CD4-positive, CD25-positive, alpha-beta regulatory T cell (primary cell): ENCODE data around the gene RHOD. TPM values are rescaled to one million over a fixed set of nuclear protein-coding genes. Genes with fewer than 3 reads are reported as not detected.

Experiments used
- ATAC-seq, 2 donors: fragments of 150-1000 bp; cut with Tn5 transposase; one replicate each; pipeline ENCODE4 v1.10.0; 2021; ENCODE audit warnings: low read depth in 2 of 2, moderate number of reproducible peaks in 2 of 2, moderate library complexity in 1 of 2
- DNase-seq, 3 donors: peaks; one replicate each; pipeline versions ENCODE4 v3.0.0 to v3.0.0-alpha.2; 2012 to 2022; ENCODE audit warnings: mixed read lengths in 1 of 3
- H3K27ac ChIP-seq: one replicate; pipeline ENCODE4 v1.7.0; 2013; ENCODE audit warnings: mild to moderate bottlenecking, low read length; ENCODE audit not compliant: insufficient read depth, poor library complexity, severe bottlenecking
- H3K27me3 ChIP-seq: one replicate; pipeline ENCODE4 v1.7.0; 2013; ENCODE audit warnings: low read length; ENCODE audit not compliant: control insufficient read depth, insufficient read depth
- H3K36me3 ChIP-seq: one replicate; pipeline ENCODE4 v1.7.0; 2013; ENCODE audit warnings: mild to moderate bottlenecking, low read length, moderate library complexity; ENCODE audit not compliant: control insufficient read depth, insufficient read depth
- H3K4me1 ChIP-seq: 2 replicates; pipeline ENCODE4 v1.7.0; 2013; ENCODE audit warnings: mild to moderate bottlenecking, low read length; ENCODE audit not compliant: insufficient read depth, control insufficient read depth, poor library complexity, severe bottlenecking
- H3K4me3 ChIP-seq: one replicate; pipeline ENCODE4 v1.7.0; 2013; ENCODE audit warnings: low read depth, mild to moderate bottlenecking, low read length, moderate library complexity
- H3K9me3 ChIP-seq, 2 experiments: 1 replicate in 1 of 2; 2 replicates in 1 of 2; pipeline ENCODE4 v1.7.0; 2013; ENCODE audit warnings: low read length in 2 of 2, mild to moderate bottlenecking in 1 of 2, moderate library complexity in 1 of 2; ENCODE audit not compliant: control insufficient read depth in 2 of 2
- H3K27ac Mint-ChIP-seq, 3 donors: one replicate each; pipeline ENCODE4 v1.8.0; 2020 to 2022; ENCODE audit warnings: mild to moderate bottlenecking in 3 of 3, mixed read lengths in 3 of 3, moderate library complexity in 2 of 3
- H3K27me3 Mint-ChIP-seq: one replicate; pipeline ENCODE4 v1.8.0; 2022; ENCODE audit warnings: mild to moderate bottlenecking, mixed read lengths
- H3K36me3 Mint-ChIP-seq: one replicate; pipeline ENCODE4 v1.8.0; 2020; ENCODE audit warnings: mixed read lengths
- H3K4me1 Mint-ChIP-seq, 4 donors: one replicate each; pipeline ENCODE4 v1.8.0; 2020 to 2022; ENCODE audit warnings: mixed read lengths in 4 of 4, mild to moderate bottlenecking in 1 of 4
- H3K4me3 Mint-ChIP-seq, 4 donors: one replicate each; pipeline ENCODE4 v1.8.0; 2020 to 2022; ENCODE audit warnings: mild to moderate bottlenecking in 4 of 4, mixed read lengths in 4 of 4, moderate library complexity in 3 of 4
- H3K9me3 Mint-ChIP-seq, 7 donors: one replicate each; pipeline ENCODE4 v1.8.0; 2020 to 2022; ENCODE audit warnings: mixed read lengths in 7 of 7, mild to moderate bottlenecking in 3 of 7, moderate library complexity in 2 of 7
- polyA plus RNA-seq, 4 donors: library from polyadenylated mRNA; unstranded; fragments of 300-500 nt; fragmentation: Illumina TruSeq; gene quantifications; one replicate each; pipeline ENCODE4 v1.2.3, GENCODE V29; 2021
- total RNA-seq: library from RNA; stranded (reverse); gene quantifications from one replicate; pipeline ENCODE4 v1.2.3, GENCODE V29; 2022

RHOD gene
- total and polyA plus RNA-seq, 5 donors from 2014 or later, result 0.63 to 0.78 (median 0.72) TPM; not detected in 2

DNA sequence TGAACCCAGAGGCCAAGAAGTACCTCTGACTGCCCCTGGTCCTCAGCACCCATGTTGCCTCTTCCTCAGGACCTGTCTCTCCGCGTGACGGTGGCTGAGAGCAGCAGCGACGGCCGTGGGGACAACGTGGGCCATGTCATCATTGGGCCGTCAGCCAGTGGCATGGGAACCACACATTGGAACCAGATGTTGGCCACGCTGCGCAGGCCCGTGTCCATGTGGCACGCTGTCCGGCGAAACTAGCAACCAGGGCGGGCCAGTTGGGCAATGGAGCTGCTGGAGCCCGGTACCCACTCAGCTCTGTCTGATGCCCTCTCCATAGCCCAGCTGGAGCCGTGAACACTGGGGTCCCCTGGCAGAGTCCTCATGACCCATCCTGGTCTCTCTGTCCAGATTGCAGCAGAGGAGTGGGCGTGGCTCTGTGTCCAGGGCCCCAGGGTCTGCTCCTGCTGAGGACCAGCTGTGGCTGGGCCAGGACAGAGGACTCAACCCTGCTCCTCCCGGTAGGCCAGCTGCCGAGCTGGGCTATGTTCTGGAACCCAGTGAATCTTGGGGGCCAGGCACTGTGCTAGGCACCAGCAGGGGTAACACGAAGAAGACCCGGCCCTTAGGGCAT is 8.0 kb upstream of the RHOD start:
- Histone ChIP-seq H3K36me3 (no peaks in the 10 kb centered on the region), H3K4me1 (no peaks in the 10 kb centered on the region), H3K4me3 (no peak overlapping the region), H3K27ac (no peak overlapping the region), H3K27me3 (no peaks in the 10 kb centered on the region), H3K9me3 (no peaks in the 10 kb centered on the region)
- no peak overlapping the region for H3K27ac Mint-ChIP-seq
- DNase-seq (no peak), ATAC-seq (no peak)
- no peaks in the 10 kb centered on the region for H3K9me3 Mint-ChIP-seq
- H3K4me1 Mint-ChIP-seq, result no peaks in the 10 kb centered on the region
- peaks cover 4% of the 10 kb centered on the region for H3K27me3 Mint-ChIP-seq
- H3K36me3 Mint-ChIP-seq, result no peaks in the 10 kb centered on the region
- no peak overlapping the region for H3K4me3 Mint-ChIP-seq

DNA sequence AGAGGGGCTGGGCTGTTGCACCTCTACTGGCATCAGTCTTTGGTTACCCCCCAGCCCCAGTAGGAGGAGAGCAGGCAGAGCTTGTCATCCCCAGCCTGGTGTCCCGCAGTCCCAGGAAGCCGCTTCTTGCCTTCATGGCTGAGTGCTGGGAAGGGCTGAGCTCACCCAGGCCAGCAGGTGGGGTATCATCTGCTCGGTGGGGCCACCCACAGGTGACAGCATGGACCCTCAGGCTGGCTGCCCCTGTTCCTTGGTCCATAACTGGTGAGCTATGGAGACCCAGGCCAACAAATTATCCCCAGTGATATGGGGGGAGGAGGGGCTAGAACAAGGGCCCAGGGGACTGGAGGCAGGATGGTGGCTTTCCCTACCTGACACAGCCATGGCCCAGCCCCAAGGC is 6.5 kb upstream of the RHOD start:
- Mint-ChIP-seq H3K9me3 (no peaks in the 10 kb centered on the region), H3K27ac (no peak overlapping the region)
- DNase-seq, result no peak

GRCh38 chr11:67051180-67051893 is 5.3 kb upstream of the RHOD start:
- Histone ChIP-seq H3K36me3 (no peaks in the 10 kb centered on the region), H3K4me1 (peaks cover 7% of the 10 kb centered on the region), H3K4me3 (no peak overlapping the region), H3K27ac (no peak overlapping the region), H3K27me3 (no peaks in the 10 kb centered on the region), H3K9me3 (no peaks in the 10 kb centered on the region)
- Mint-ChIP-seq H3K9me3 (no peaks in the 10 kb centered on the region), H3K4me1 (peaks cover 0 to 9% (median 6%) of the 10 kb centered on the region in 4 donors), H3K27ac (no peak overlapping the region), H3K4me3 (peak overlapping the region in 1 of 4 donors; percentile 13), H3K27me3 (peaks cover 7% of the 10 kb centered on the region), H3K36me3 (no peaks in the 10 kb centered on the region)
- ATAC-seq (no peak), DNase-seq (no peak)

More for the DNA sequence above, 6.5 kb upstream of the RHOD start:
- H3K4me1 ChIP-seq, result no peaks in the 10 kb centered on the region
- no peaks in the 10 kb centered on the region for H3K27me3 ChIP-seq
- Mint-ChIP-seq H3K4me1 (peaks cover 0 to 2% (median 0%) of the 10 kb centered on the region in 4 donors), H3K4me3 (no peak overlapping the region), H3K27me3 (peaks cover 3% of the 10 kb centered on the region), H3K36me3 (no peaks in the 10 kb centered on the region)
- no peak overlapping the region for H3K27ac ChIP-seq
- H3K9me3 ChIP-seq, result no peaks in the 10 kb centered on the region
- ATAC-seq, result no peak
- no peak overlapping the region for H3K4me3 ChIP-seq
- no peaks in the 10 kb centered on the region for H3K36me3 ChIP-seq

DNA sequence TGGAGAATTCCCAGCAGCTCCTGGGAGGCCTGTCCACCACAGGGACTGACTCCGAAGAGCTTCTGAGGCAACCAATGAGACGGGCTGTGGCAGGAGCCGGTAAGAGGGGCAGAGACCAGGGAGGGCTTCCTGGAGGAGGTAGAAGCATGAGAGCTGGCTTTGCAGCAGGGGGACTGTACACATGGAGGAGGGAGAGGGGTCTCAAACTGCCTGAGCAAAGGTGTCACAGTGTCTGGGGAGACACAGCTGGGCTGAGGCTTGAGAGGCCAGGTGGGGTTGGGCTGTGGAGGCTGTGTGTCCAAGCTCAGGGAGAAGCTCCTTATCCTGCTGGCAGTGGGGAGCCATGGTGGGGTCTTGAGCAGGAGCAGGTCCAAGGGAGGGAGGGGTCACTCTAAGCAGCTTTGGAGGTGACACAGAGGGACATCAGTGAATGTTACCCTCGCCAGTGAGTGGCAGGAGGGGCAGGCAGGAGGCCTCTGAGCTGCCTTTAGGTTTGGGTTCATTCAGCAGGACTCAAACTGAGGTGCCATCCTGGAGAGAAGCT is 4.6 kb upstream of the RHOD start:
- Histone ChIP-seq H3K27ac (no peak overlapping the region), H3K27me3 (no peaks in the 10 kb centered on the region), H3K4me3 (no peak overlapping the region), H3K4me1 (peaks cover 12% of the 10 kb centered on the region), H3K36me3 (no peaks in the 10 kb centered on the region), H3K9me3 (no peaks in the 10 kb centered on the region)
- DNase-seq, result no peak
- Mint-ChIP-seq H3K4me3 (peak overlapping the region in 1 of 4 donors; percentile 13), H3K9me3 (no peaks in the 10 kb centered on the region), H3K27ac (no peak overlapping the region), H3K4me1 (peaks cover 0 to 11% (median 7%) of the 10 kb centered on the region in 4 donors), H3K27me3 (peaks cover 7% of the 10 kb centered on the region), H3K36me3 (no peaks in the 10 kb centered on the region)
- no peak for ATAC-seq

DNA sequence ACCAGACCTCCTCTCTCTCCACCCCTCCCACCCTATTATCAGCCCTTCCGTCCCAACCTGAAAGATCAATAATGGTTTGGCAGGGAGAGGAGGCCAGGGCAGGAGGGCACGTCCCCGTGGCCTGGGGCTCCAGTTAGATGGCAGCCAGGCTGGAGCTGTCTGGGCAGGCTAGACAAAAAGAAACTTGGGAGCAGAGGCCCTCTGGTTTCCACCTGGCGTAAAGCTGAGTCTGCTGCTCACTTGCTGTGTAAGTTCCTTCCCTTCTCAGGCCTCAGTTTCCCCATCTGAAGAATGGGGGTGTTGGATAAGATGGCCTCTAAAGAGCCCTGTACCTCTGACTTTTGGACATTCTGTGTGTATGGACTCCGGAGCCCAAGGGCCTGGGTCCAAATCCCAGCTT is 3.8 kb upstream of the RHOD start:
- H3K9me3 Mint-ChIP-seq, result no peaks in the 10 kb centered on the region
- no peak overlapping the region for H3K4me3 ChIP-seq
- H3K9me3 ChIP-seq, result no peaks in the 10 kb centered on the region
- H3K27me3 Mint-ChIP-seq, result peaks cover 7% of the 10 kb centered on the region
- H3K4me3 Mint-ChIP-seq, result peak overlapping the region in 1 of 4 donors; percentile 54
- H3K27me3 ChIP-seq, result no peaks in the 10 kb centered on the region
- DNase-seq, result no peak
- no peaks in the 10 kb centered on the region for H3K36me3 Mint-ChIP-seq
- no peaks in the 10 kb centered on the region for H3K36me3 ChIP-seq
- peak overlapping the region in 1 of 3 donors; percentile 15 for H3K27ac Mint-ChIP-seq
- H3K4me1 ChIP-seq, result peaks cover 13% of the 10 kb centered on the region
- peaks cover 0 to 12% (median 8%) of the 10 kb centered on the region in 4 donors for H3K4me1 Mint-ChIP-seq
- ATAC-seq, result no peak
- no peak overlapping the region for H3K27ac ChIP-seq

GRCh38 chr11:67053896-67054329 is 2.7 kb upstream of the RHOD start:
- DNase-seq, result peak in 2 of 3 donors; percentile 17 to 45
- H3K4me1 Mint-ChIP-seq, result peaks cover 0 to 12% (median 8%) of the 10 kb centered on the region in 4 donors
- H3K27me3 ChIP-seq, result no peaks in the 10 kb centered on the region

DNA sequence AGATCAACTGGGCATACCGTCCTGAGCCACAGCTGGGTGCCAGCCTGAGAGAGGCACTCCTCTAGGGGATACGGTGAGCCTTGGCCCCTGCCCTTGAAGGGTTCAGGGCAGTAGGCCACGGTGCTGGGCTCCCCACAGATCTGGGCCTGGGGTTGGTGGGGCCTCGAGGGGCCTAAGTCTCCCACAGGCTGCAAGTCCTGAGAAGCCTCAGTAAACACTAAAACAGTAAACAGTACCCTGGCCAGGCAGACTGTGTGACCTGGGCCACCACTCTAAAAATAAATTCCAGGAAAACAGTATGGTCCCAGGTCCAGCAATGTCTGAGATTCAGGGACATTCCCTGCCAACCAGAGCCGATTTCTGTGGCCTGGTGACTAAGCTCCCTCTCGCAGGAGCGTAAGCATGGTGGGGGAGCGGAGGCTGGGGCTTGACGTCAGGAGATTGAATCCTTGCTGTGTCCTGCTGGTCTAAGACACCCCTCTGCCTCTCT is 2.3 kb upstream of the RHOD start:
- H3K4me1 ChIP-seq, result peaks cover 13% of the 10 kb centered on the region
- peaks cover 0 to 12% (median 8%) of the 10 kb centered on the region in 4 donors for H3K4me1 Mint-ChIP-seq
- no peaks in the 10 kb centered on the region for H3K9me3 Mint-ChIP-seq
- no peak overlapping the region for H3K4me3 ChIP-seq
- no peak overlapping the region for H3K27ac ChIP-seq
- ATAC-seq, result no peak
- H3K9me3 ChIP-seq, result no peaks in the 10 kb centered on the region
- no peak for DNase-seq
- H3K27me3 Mint-ChIP-seq, result peaks cover 7% of the 10 kb centered on the region
- no peaks in the 10 kb centered on the region for H3K27me3 ChIP-seq
- no peaks in the 10 kb centered on the region for H3K36me3 ChIP-seq
- H3K4me3 Mint-ChIP-seq, result no peak overlapping the region
- H3K36me3 Mint-ChIP-seq, result no peaks in the 10 kb centered on the region
- H3K27ac Mint-ChIP-seq, result no peak overlapping the region

More at GRCh38 chr11:67053896-67054329, 2.7 kb upstream of the RHOD start:
- Mint-ChIP-seq H3K36me3 (no peaks in the 10 kb centered on the region), H3K27me3 (peaks cover 7% of the 10 kb centered on the region), H3K4me3 (no peak overlapping the region), H3K9me3 (no peaks in the 10 kb centered on the region), H3K27ac (no peak overlapping the region)
- H3K9me3 ChIP-seq, result no peaks in the 10 kb centered on the region
- H3K4me1 ChIP-seq, result peaks cover 13% of the 10 kb centered on the region
- H3K36me3 ChIP-seq, result no peaks in the 10 kb centered on the region
- no peak overlapping the region for H3K27ac ChIP-seq
- no peak overlapping the region for H3K4me3 ChIP-seq
- peak; percentile 41 for ATAC-seq
